ENCODE data around the gene SLC22A13. TPM values are rescaled to one million over a fixed set of nuclear protein-coding genes. Genes with fewer than 3 reads are reported as not detected.
"Not testable (repeated sequence)": the region's sequence is repeated elsewhere in the genome, so short reads cannot be mapped to it uniquely, and the experiment has no call there.

The SLC22A13 gene
- total RNA-seq, 1 donor from 2014 or later, result 0.21 TPM

DNA sequence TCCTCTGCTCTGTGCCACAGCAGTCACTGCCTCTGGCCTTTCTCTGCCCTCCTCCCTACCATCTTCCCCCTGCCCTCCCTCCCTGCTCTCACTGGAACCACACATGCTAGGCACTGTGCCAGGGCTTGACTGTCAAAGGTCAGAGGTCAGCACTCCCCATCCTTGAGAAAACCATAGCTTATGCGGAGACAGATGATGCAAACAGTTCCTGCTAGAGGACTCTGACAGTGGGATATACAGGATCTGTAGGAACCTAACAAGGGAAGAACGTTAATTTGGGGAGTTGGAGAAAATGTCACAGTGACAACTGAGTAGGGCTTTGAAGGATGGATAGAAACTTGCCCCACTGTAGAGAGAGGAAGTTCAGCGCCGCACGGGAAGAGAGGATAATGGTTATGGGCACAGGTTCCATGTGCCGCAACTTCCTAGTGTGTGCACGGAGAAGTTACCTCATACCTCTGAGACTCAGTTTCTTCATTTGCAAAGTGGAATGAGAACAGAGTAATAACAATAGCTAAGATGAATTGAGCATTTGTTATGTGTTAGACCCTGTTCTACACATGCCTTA, 51.7 kb downstream of the SLC22A13 start:
- no peaks in the 10 kb centered on the region for H3K9me3 Mint-ChIP-seq (ENCODE audit: unreplicated experiment)
- TF ChIP-seq, protein P1, sequence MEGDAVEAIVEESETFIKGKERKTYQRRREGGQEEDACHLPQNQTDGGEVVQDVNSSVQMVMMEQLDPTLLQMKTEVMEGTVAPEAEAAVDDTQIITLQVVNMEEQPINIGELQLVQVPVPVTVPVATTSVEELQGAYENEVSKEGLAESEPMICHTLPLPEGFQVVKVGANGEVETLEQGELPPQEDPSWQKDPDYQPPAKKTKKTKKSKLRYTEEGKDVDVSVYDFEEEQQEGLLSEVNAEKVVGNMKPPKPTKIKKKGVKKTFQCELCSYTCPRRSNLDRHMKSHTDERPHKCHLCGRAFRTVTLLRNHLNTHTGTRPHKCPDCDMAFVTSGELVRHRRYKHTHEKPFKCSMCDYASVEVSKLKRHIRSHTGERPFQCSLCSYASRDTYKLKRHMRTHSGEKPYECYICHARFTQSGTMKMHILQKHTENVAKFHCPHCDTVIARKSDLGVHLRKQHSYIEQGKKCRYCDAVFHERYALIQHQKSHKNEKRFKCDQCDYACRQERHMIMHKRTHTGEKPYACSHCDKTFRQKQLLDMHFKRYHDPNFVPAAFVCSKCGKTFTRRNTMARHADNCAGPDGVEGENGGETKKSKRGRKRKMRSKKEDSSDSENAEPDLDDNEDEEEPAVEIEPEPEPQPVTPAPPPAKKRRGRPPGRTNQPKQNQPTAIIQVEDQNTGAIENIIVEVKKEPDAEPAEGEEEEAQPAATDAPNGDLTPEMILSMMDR (IDR thresholded peaks at IDR 0.05; ENCODE audit: unreplicated experiment), result no peak
- DNase-seq (ENCODE audit: low spot score), result no peak
- H3K4me3 Mint-ChIP-seq (ENCODE audit: unreplicated experiment), result no peak overlapping the region
- H3K36me3 Mint-ChIP-seq (ENCODE audit: low read depth, unreplicated experiment), result peaks cover under 1% of the 10 kb centered on the region
- H3K4me1 Mint-ChIP-seq (ENCODE audit: unreplicated experiment), result peaks cover 21% of the 10 kb centered on the region
- H3K27me3 Mint-ChIP-seq (ENCODE audit: unreplicated experiment), result peaks cover 5% of the 10 kb centered on the region
- H3K27ac Mint-ChIP-seq (ENCODE audit: unreplicated experiment), result no peak overlapping the region

DNA sequence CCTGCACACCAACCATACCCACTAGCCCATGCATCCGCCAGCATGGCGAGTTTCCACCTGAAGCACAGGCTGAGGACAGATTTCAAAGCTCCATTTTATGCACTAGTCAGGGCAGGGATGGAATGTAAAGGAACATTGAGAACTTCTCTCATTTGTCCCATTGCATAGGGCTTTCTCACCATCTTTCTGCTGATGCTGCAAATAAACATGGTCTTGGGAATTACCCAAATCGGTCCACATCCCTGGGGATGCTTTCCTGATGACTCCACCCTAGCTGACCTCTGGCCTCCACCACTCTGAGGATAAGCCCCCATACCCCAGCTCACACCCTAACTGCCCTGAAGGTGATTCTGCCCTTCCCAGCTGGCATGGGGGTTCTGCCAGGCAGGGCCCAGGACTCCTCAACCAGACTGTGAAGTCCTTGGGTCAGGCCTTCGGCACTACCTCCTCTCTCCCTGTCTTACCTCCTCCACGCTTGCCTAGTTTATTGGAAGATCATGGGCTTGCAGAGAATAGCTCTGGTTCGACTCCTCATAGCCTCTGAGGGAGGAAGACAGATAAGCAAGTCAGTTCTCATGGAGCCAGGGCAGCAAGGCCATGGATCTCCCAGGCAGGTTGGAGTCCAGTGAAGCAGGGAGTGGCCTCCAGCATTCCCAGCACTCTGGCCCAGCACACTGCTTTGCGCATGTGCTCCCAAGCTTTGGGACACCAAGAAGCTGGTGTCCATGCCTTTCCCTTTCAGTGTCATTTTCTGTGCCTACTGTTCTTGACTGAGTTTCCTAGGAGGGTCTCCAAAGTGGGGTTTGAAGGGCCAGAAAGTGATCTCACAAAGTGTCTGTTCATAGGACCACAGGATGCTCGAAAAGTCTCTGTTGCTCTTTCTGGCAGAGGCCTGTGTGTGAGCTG, 53.4 kb downstream of the SLC22A13 start:
- H3K4me3 Mint-ChIP-seq (ENCODE audit: unreplicated experiment), result no peak overlapping the region
- peaks cover 2% of the 10 kb centered on the region for H3K27me3 Mint-ChIP-seq (ENCODE audit: unreplicated experiment)
- H3K36me3 Mint-ChIP-seq (ENCODE audit: low read depth, unreplicated experiment), result no peaks in the 10 kb centered on the region
- no peak for DNase-seq (ENCODE audit: low spot score)
- no peaks in the 10 kb centered on the region for H3K9me3 Mint-ChIP-seq (ENCODE audit: unreplicated experiment)
- TF ChIP-seq, protein P1 (IDR thresholded peaks at IDR 0.05; ENCODE audit: unreplicated experiment), result no peak
- H3K27ac Mint-ChIP-seq (ENCODE audit: unreplicated experiment), result no peak overlapping the region
- H3K4me1 Mint-ChIP-seq (ENCODE audit: unreplicated experiment), result peaks cover 10% of the 10 kb centered on the region

DNA sequence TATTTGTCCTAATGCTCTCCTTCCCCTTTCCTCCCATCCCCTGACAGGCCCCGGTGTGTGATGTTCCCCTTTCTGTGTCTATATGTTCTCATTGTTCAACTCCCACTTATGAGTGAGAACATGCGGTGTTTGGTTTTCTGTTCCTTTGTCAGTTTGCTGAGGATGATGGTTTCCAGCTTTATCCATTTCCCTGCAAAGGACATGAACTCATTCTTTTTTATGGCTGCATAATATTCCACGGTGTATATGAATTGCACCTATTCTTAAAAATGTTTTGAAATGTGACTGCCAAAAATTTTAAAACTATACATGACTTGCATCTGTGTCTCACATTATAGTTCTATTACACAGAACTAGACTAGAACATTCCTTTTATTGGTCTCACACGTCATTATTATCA, 55.0 kb downstream of the SLC22A13 start:
- not testable (repeated sequence) for H3K27me3 Mint-ChIP-seq (ENCODE audit: unreplicated experiment); H3K9me3 Mint-ChIP-seq (ENCODE audit: unreplicated experiment); H3K36me3 Mint-ChIP-seq (ENCODE audit: low read depth, unreplicated experiment); H3K27ac Mint-ChIP-seq (ENCODE audit: unreplicated experiment); DNase-seq (ENCODE audit: low spot score); H3K4me3 Mint-ChIP-seq (ENCODE audit: unreplicated experiment); H3K4me1 Mint-ChIP-seq (ENCODE audit: unreplicated experiment)

DNA sequence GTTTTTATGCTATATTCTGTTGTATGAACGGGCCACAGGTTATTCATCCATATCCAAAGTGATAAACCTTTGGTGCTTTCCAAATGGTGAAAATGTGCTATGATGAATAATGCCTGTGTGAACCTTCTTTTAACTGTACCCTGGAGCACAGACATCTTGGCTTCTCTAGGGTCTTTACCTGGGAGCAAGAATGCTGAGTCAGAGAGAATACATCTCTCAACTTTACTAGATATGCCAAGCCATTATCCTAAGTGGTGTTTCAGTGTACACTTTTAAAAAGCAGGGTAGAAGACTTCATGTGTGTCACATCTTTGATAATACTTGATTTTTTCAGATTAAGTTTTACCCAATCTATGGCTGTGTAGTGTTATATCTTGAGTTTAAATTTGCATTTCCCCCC, 57.4 kb downstream of the SLC22A13 start:
- H3K36me3 Mint-ChIP-seq (ENCODE audit: low read depth, unreplicated experiment), result peaks cover 3% of the 10 kb centered on the region
- H3K4me3 Mint-ChIP-seq (ENCODE audit: unreplicated experiment), result no peak overlapping the region
- no peak for DNase-seq (ENCODE audit: low spot score)
- no peaks in the 10 kb centered on the region for H3K9me3 Mint-ChIP-seq (ENCODE audit: unreplicated experiment)
- H3K4me1 Mint-ChIP-seq (ENCODE audit: unreplicated experiment), result no peaks in the 10 kb centered on the region
- TF ChIP-seq, protein P1 (IDR thresholded peaks at IDR 0.05; ENCODE audit: unreplicated experiment), result no peak
- H3K27ac Mint-ChIP-seq (ENCODE audit: unreplicated experiment), result no peak overlapping the region
- peaks cover 6% of the 10 kb centered on the region for H3K27me3 Mint-ChIP-seq (ENCODE audit: unreplicated experiment)

DNA sequence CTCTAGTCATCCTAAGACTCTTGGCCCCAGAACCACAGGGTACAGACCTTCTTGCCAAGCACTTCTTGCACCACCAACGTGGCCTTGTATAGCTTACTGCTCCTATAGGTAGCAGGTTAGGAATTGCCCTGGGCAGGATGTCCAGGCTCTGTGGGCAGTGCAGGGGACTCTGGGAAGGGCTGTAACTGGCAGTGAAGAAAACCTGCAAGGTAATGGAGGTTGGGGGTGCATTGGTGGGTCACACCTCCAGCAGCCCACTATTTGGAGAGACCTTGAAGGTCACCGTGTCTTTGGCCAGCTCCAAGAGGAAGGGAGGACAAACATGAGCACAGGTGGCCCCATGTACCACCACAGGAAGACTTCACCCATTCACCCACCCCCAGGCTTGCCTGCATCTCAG, 59.6 kb downstream of the SLC22A13 start:
- no peaks in the 10 kb centered on the region for H3K9me3 Mint-ChIP-seq (ENCODE audit: unreplicated experiment)
- H3K4me3 Mint-ChIP-seq (ENCODE audit: unreplicated experiment), result no peak overlapping the region
- H3K27ac Mint-ChIP-seq (ENCODE audit: unreplicated experiment), result no peak overlapping the region
- TF ChIP-seq, protein P1 (IDR thresholded peaks at IDR 0.05; ENCODE audit: unreplicated experiment), result no peak
- H3K36me3 Mint-ChIP-seq (ENCODE audit: low read depth, unreplicated experiment), result peaks cover 3% of the 10 kb centered on the region
- no peak for DNase-seq (ENCODE audit: low spot score)
- H3K4me1 Mint-ChIP-seq (ENCODE audit: unreplicated experiment), result no peaks in the 10 kb centered on the region
- peaks cover 6% of the 10 kb centered on the region for H3K27me3 Mint-ChIP-seq (ENCODE audit: unreplicated experiment)
